ENCODE results near the gene TARBP1. TPM values are rescaled to one million over a fixed set of nuclear protein-coding genes. Genes with fewer than 3 reads are reported as not detected.

TARBP1 gene
- total RNA-seq, 1 experiment from 2014 or later, result 38.1 TPM

- CTCF ChIA-PET, result no interaction called here
- no peaks in the 10 kb centered on the region for H3K27me3 Mint-ChIP-seq (ENCODE audit: unreplicated experiment)
- no peak overlapping the region for H3K4me3 Mint-ChIP-seq (ENCODE audit: low read depth, unreplicated experiment)
- peaks cover 11% of the 10 kb centered on the region for H3K36me3 Mint-ChIP-seq (ENCODE audit: insufficient read depth, unreplicated experiment)
- H3K27ac Mint-ChIP-seq (ENCODE audit: unreplicated experiment), result no peak overlapping the region
- TF ChIP-seq, protein P1, sequence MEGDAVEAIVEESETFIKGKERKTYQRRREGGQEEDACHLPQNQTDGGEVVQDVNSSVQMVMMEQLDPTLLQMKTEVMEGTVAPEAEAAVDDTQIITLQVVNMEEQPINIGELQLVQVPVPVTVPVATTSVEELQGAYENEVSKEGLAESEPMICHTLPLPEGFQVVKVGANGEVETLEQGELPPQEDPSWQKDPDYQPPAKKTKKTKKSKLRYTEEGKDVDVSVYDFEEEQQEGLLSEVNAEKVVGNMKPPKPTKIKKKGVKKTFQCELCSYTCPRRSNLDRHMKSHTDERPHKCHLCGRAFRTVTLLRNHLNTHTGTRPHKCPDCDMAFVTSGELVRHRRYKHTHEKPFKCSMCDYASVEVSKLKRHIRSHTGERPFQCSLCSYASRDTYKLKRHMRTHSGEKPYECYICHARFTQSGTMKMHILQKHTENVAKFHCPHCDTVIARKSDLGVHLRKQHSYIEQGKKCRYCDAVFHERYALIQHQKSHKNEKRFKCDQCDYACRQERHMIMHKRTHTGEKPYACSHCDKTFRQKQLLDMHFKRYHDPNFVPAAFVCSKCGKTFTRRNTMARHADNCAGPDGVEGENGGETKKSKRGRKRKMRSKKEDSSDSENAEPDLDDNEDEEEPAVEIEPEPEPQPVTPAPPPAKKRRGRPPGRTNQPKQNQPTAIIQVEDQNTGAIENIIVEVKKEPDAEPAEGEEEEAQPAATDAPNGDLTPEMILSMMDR (IDR thresholded peaks at IDR 0.05; ENCODE audit: unreplicated experiment), result no peak
- intact Hi-C loops (cut with micrococcal nuclease; ENCODE audit: unreplicated experiment), result no loop called here
- H3K4me1 Mint-ChIP-seq (ENCODE audit: low read depth, unreplicated experiment), result peaks cover 12% of the 10 kb centered on the region
- DNase-seq, result no peak
- no TSS peak for BruUV-seq (replicated peaks)
- no peaks in the 10 kb centered on the region for H3K9me3 Mint-ChIP-seq (ENCODE audit: low read depth, unreplicated experiment)
Measured at GRCh38 chr1:234469376-234469775, 9.6 kb downstream of the TARBP1 start.

GRCh38 chr1:234468580-234468979 lies 10.4 kb downstream of the TARBP1 start:
- no peak overlapping the region for H3K27ac Mint-ChIP-seq (ENCODE audit: unreplicated experiment)
- TF ChIP-seq, protein P1 (IDR thresholded peaks at IDR 0.05; ENCODE audit: unreplicated experiment), result no peak
- no peak overlapping the region for H3K4me3 Mint-ChIP-seq (ENCODE audit: low read depth, unreplicated experiment)
- no peaks in the 10 kb centered on the region for H3K27me3 Mint-ChIP-seq (ENCODE audit: unreplicated experiment)
- DNase-seq, result no peak
- no TSS peak for BruUV-seq (replicated peaks)
- peaks cover 12% of the 10 kb centered on the region for H3K36me3 Mint-ChIP-seq (ENCODE audit: insufficient read depth, unreplicated experiment)
- CTCF ChIA-PET, result no interaction called here
- H3K4me1 Mint-ChIP-seq (ENCODE audit: low read depth, unreplicated experiment), result peaks cover 4% of the 10 kb centered on the region
- intact Hi-C loops (cut with micrococcal nuclease; ENCODE audit: unreplicated experiment), result no loop called here
- no peaks in the 10 kb centered on the region for H3K9me3 Mint-ChIP-seq (ENCODE audit: low read depth, unreplicated experiment)

- no peaks in the 10 kb centered on the region for H3K9me3 Mint-ChIP-seq (ENCODE audit: low read depth, unreplicated experiment)
- no peaks in the 10 kb centered on the region for H3K4me1 Mint-ChIP-seq (ENCODE audit: low read depth, unreplicated experiment)
- DNase-seq, result no peak
- peaks cover 16% of the 10 kb centered on the region for H3K36me3 Mint-ChIP-seq (ENCODE audit: insufficient read depth, unreplicated experiment)
- no peaks in the 10 kb centered on the region for H3K27me3 Mint-ChIP-seq (ENCODE audit: unreplicated experiment)
- CTCF ChIA-PET, result no interaction called here
- H3K4me3 Mint-ChIP-seq (ENCODE audit: low read depth, unreplicated experiment), result no peak overlapping the region
- TF ChIP-seq, protein P1 (IDR thresholded peaks at IDR 0.05; ENCODE audit: unreplicated experiment), result no peak
- no TSS peak for BruUV-seq (replicated peaks)
- intact Hi-C loops (cut with micrococcal nuclease; ENCODE audit: unreplicated experiment), result no loop called here
- no peak overlapping the region for H3K27ac Mint-ChIP-seq (ENCODE audit: unreplicated experiment)
Measured at GRCh38 chr1:234467821-234468220, 11.2 kb downstream of the TARBP1 start.

DNA sequence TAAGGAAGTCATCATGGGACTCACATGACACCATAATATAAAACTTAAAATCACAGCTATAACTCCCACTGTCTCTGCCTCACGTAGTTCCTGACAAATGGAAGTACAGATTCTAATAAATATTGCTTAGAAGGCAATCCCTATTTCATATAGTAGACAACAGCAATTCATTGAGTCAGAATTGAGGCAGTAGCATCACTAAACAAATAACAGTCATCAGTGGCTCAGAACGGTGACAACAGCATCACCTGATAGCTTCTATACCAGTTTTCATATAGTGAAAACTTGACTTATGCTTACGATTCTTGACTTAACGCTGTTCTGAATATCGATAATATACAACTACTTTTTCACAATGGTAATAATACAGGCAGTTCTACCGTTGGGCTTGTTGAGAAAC lies 12.0 kb downstream of the TARBP1 start:
- TF ChIP-seq, protein P1 (IDR thresholded peaks at IDR 0.05; ENCODE audit: unreplicated experiment), result no peak
- Mint-ChIP-seq H3K36me3 (ENCODE audit: insufficient read depth, unreplicated experiment) (peaks cover 16% of the 10 kb centered on the region), H3K4me3 (ENCODE audit: low read depth, unreplicated experiment) (no peak overlapping the region), H3K27me3 (ENCODE audit: unreplicated experiment) (no peaks in the 10 kb centered on the region), H3K4me1 (ENCODE audit: low read depth, unreplicated experiment) (no peaks in the 10 kb centered on the region), H3K9me3 (ENCODE audit: low read depth, unreplicated experiment) (no peaks in the 10 kb centered on the region), H3K27ac (ENCODE audit: unreplicated experiment) (no peak overlapping the region)
- no peak for DNase-seq
- no TSS peak for BruUV-seq (replicated peaks)
- CTCF ChIA-PET, result no interaction called here
- intact Hi-C loops (cut with micrococcal nuclease; ENCODE audit: unreplicated experiment), result no loop called here
